Stimulated activated CD8-positive, alpha-beta memory T cell treated with anti-CD3 and anti-CD28 coated beads, Interleukin-12 subunit alpha, Interleukin-12 subunit beta, amount 100 ng/mL, for 4 hours (primary cell): ENCODE results near the gene PRKCSH.
"Not testable (repeated sequence)": the region's sequence is repeated elsewhere in the genome, so short reads cannot be mapped to it uniquely, and the experiment has no call there.

Experiments
- DNase-seq: peaks from one replicate; pipeline ENCODE4 v3.0.0-alpha.2; 2020; ENCODE audit warnings: low read depth

PRKCSH gene, protein sequence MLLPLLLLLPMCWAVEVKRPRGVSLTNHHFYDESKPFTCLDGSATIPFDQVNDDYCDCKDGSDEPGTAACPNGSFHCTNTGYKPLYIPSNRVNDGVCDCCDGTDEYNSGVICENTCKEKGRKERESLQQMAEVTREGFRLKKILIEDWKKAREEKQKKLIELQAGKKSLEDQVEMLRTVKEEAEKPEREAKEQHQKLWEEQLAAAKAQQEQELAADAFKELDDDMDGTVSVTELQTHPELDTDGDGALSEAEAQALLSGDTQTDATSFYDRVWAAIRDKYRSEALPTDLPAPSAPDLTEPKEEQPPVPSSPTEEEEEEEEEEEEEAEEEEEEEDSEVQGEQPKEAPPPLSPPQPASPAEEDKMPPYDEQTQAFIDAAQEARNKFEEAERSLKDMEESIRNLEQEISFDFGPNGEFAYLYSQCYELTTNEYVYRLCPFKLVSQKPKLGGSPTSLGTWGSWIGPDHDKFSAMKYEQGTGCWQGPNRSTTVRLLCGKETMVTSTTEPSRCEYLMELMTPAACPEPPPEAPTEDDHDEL

DNA sequence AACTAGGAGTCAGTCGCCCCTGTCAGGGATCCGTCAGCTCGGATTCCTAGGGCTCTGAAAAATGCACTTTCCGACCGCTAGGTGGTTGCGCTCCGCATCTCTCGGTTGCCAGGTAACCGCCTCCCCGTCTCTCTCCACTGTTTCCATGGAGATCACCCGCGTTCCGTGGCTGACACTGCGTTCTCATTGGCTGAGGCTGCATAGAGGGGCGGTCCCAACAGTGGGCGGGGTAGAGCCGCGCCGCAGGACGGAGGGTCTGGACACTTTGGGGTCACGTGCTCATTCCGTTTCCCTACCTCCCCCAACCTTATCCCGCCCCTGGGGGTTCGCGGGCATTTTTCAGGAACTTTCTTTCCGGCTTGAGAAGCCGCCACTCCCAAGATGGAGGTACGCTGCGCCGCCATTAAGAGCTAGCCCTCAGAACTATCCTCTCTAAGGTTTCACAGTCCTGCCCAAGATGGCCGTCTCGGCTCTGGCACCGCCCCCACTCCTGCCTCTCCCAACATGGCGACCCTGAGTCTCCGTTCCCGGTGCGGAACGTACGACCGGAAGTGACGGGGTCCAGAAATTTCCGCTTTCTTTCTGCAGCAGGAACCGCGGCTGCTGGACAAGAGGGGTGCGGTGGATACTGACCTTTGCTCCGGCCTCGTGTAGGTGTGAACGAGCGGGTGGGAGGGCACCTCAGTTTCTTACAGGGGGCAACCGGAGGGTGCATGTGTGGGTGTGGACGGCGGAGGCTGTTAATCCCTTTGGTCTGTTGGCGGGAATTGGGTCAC is at the start of gene PRKCSH, which contains the start of gene ODAD3:
Gene PRKCSH (plus strand): TSS at position 579 of the 776 bp plus-strand sequence. CDS start 483 bp downstream, outside the sequence.
Gene ODAD3 (minus strand): TSS at position 65 of the 776 bp plus-strand sequence. CDS start 105 bp downstream, outside the sequence.
- peak; percentile 95 for DNase-seq

DNA sequence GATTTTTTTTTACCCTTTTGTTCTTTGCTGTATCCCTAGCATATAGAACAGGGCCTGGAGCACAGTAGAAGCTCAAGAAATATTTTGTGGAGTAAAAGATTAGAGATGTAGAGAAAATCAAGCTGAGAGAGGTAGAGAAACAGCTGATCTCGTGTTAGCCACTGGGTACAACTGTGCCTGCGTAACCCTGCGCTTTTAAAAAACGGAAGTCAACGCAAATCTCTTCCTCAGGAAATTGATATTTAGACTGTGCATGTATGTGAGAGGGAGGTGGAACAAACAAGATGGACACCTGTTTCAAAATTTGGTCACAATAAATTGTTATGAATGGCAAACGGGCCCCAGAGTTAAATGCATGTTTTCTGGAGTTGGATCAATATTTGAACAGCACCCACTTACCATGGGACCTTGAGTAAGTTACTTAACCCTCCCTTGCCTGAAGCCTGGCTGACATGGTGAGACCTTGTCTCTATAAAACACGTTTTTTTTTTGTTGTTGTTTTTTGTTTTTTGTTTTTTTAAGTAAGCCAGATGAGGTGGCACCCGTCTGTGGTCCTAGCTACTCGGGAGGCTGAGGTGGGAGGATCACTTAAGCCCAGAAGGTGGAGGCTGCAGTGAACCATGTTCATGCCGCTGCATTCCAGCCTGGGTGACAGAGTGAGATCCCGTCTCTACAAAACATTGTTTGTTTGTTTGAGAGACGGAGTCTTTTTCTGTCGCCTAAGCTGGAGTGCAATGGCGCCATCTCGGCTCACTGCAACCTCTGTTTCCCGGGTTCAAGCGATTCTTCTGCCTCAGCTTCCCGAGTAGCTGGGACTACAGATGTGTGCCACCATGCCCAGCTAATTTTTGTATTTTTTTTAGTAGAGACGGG is 48.0 kb upstream of the PRKCSH start:
- no peak for DNase-seq

DNA sequence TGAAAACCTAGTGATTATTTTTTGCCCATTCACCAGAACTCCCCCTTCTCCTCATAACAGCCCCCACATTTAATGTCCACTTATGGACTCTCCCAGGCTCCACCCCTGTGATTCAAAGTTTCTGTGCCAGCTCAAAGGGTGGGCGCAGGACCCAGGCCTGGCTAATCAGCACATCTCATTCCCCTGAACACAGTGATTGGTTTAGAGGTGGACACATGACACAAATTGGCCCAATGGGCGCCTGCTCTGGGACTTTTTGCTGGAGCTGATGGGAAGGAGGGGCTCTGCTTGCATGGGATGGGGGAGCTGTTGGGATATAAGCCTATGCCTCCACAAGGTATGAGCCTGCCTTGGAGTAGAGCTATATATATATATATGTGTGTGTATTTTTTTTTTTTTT is 45.1 kb upstream of the PRKCSH start:
- DNase-seq, result no peak

DNA sequence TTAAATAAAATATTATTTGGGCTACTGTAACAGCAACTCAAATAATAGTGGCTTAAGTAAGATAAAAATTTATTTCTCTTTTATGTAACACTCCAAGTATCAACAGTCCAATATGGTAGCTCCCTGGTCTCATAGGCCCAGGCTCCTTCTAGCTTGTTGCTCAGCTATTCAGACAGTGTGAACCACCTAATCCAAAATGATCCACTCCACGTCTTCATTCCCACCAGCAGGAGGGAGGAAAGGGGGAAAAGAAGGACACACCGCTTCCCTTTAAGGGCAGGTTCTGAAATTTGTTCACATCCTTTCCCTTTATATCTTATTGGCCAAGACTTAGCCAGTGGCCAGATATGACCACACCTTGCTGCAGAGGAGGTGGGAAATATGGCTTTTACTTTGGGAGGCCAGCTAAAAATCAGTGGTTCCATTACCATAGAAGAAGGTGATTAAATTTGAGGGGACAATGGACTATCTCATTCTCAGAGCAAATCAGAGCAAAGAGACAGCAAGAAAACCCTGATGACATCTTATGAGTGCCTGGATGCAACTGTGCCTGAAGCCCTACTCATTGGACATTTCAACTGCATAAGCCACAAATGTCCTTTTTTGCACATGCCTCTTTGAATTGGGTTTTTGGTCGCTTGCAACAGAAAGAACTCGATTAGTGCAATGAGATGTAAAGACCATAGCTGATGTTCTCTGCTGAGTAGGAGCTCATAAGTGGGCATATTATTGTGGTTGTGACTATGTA is 44.3 kb upstream of the PRKCSH start:
- DNase-seq, result no peak

DNA sequence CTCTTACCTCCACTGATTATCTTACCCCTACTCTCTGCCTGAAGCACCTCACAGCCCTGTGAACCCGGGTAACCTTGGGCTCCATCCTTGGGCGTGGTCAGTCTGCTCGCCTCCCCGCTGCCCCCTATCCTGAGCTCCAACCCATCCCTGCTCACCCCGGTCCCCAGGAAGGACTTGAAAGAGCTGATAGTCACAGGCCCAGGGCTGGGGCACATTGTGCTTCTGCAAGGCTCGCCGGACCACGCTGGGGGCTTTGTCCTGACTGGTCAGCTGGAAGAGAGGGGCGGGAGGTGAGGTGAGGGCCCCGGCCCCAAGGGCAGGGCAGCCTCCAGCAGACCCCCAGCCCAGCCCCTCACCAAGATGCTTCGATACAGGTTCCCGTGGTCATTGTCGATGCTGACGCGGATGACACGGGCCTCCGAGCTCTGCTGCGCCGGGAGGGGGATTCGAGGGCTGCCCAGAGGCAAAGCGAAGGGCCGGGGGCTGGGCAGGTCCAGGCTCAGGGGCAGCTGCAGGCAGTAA is 38.3 kb upstream of the PRKCSH start:
- DNase-seq, result no peak

DNA sequence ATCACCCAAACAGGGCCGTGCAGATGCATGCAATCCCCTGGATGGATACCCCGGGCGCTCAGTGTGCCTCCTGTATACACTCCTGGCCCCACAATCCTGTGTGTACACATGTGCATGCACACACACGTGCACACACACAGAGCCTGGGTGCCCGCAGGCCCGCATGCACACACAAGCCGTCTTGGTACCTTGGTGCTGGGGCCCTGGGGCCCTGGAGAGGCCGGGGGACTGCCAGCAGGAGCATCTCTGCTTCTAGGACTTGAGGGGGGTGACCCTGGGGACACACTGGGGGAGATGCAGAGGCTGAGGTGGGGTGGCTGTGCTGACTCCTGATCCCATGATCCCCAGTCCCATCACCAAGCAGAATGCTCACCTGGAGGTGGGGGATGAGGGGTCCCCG is 35.8 kb upstream of the PRKCSH start:
- DNase-seq, result no peak

DNA sequence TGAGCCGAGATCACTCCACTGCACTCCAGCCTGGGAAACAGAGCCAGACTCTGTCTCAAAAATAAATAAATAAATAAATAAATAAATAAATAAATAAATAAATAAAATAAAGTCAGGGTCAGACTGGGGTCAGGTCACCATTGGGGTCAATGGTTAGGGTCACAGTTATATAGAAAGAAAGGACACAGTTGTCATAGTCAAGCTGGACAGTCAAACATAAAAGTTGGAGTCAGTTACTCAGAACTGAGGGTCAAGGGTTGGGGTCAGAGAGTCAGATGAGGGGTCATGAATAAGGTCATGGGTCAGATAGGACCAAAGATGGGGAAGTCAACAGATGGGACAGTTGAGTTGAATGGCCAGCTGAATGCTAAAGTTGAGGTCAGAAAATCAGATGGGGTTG is 34.6 kb upstream of the PRKCSH start:
- no peak for DNase-seq

DNA sequence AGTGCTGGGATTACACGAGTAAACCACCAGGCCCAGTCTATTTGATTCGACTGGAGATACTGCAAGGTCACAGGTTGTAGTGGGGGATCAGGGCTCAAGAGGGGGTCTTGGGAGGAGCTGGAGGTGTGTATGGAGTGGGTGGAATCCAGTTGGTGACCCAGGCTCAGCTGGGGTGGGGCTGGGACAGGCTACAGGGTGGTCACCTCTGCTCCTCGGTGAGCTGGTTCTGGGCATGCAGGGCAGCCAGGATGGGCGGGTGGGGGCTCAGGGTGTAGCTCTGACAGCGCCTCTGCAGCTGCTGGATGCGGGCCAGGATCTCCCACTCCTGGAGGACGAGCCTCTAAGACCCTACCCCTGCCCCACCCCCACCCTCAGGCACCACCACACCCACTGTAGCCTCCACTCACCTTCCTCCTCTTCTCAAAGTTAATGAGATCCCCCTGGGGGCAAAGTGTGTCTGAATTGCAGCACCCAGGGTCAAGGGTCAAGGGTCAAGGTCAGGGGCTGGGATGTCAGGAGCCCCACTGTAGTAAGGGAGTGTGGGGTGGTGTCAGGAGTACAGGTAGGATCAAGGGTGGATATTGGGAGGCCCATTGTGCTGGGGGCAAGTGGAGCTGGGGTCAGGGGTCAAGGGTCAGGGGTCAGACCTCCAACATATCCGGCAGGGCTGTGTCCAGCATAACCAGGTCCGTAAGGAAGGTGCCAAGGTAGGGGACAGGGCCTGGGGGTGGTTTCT is 33.5 kb upstream of the PRKCSH start:
- no peak for DNase-seq

DNA sequence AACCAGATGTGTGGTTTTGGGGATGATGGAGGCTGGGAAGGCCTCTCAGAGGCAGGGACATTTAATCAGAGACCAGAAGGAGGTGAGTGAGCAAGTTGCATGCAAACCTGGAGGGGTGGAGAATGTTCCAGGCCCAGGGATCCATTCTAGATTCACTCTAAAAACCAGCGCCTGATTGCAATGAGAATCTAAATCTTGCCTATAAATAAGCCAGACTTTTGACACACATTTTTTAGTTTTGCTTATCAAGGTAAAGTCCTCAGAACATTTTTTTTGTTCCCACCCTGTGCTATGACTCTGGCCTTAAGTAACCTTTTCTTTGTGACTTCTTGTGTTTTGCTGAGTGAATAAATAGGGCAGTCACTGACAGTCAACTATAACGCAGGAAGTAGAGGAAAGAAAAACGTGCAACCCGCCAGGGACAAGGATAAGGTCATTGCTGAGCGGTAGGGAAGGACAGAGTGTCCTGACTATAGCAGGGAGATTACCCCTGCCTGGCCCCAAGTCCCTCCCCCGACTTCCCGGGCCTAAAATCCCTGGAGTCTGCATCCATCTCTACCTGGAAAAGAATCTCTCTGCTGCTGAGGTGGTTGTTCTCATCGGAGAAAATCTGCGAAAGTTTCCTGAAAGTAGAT is 30.7 kb upstream of the PRKCSH start:
- no peak for DNase-seq

DNA sequence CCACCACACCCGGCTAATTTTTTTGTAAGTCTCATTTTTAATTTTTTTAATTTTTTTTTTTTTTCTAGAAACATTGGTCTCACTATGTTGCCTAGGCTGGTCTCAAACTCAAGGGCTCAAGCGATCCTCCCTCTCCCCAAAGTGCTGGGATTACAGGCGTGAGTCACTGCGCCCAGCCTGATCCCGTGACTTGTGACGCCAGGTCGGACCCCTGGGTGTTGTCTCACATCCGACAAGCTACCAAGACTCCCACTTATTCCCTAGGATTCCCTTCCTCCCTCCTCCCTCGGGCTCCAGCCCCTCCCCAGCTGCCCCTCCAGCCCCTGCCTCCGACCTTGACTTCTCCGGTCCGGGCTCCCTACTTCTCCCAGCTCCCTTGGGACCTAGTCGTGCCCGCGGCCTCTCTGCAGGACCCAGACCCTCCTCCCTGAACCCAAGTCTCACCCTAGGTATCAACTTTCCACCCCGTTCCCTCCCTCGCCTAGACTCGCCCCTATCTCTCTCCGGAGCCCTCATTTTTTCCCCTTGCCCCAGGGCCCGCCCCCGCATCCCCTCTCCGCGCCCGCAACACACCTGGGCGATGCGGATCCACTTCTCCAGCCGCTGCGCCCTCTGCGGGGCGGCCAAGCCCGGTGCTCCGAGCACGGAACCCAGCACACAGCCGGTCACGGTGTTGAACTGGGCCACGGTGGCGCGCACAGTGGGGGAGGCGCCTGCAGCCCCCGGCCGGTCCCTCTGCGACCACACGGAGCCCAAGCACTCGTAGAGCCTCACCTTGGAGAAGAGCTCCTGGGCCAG is 29.4 kb upstream of the PRKCSH start:
- no peak for DNase-seq

DNA sequence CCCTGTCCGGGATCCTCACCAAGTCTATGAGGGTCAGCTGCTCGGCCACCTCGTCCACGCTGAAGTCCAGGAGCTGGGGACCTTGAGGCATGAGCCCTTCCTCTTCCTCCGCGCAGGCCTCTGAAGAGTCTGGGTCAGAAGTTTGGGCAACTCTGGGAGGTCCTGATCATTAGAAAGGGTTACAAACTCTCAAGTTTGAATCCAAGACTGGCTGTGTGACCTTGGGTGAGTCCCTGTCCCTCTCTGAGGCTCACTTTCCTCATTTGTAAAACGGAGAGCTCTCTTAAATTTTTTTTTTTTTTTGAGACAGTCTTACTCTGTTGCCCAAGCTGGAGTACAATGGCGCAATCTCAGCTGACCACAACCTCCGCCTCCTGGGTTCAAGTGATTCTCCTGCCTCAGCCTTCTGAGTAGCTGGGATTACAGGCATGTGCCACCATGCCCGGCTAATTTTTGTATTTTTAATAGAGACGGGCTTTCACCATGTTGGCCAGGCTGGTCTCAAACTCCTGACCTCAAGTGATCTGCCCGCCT is 28.7 kb upstream of the PRKCSH start:
- not testable (repeated sequence) for DNase-seq

DNA sequence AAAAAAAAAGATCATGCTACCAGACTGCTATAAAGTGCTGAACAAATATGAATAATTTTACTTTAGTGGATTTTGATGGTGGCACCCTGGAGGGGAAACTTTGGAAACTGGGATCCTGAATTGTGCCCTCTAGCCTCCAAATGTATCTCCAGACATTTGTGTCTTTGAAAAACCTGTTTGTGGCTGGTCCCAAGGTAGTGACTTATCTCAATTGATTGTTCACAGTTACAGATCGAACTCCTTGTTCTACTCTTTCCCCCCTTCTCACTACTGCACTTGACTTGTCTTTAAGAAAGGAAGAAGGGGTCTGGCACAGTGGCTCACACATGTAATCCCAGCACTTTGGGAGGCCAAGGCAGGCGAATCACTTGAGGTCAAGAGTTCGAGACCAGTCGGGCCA is 26.8 kb upstream of the PRKCSH start:
- no peak for DNase-seq

DNA sequence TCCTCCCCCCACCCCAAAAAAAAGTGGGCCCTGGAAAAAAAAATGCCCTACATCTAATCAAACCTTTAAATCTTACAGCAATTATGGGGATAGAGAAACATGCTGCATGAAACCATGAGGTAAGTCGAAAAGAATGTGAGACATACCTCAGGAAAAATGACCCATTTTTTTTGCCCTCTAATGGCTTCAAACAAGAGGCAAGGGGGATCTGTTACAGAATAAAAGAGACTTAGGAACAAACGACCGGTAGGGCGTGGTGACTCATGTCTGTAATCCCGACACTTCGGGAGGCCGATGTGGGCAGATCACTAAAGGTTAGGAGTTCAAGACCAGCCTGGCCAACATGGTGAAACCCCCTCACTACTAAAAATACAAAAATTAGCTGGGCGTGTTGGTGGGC is 24.8 kb upstream of the PRKCSH start:
- DNase-seq, result no peak

DNA sequence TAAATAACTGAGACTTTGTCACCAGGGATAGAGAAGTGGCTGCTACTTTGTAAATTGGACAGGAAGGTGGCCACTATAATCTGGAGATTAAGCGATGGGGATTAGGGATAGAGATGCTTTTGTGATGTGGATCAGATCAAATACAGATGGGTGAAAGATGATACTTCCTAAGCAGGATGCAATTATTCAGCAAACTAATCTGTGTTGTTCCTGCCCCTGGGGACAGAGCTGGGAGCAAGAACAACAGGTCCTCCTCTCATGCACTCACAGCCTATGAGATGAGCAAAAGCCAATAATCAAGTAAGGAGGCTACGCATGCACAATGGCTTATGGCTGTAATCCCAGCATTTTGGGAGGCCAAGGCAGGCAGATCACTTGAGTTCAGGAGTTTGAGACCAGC is 20.9 kb upstream of the PRKCSH start:
- no peak for DNase-seq

DNA sequence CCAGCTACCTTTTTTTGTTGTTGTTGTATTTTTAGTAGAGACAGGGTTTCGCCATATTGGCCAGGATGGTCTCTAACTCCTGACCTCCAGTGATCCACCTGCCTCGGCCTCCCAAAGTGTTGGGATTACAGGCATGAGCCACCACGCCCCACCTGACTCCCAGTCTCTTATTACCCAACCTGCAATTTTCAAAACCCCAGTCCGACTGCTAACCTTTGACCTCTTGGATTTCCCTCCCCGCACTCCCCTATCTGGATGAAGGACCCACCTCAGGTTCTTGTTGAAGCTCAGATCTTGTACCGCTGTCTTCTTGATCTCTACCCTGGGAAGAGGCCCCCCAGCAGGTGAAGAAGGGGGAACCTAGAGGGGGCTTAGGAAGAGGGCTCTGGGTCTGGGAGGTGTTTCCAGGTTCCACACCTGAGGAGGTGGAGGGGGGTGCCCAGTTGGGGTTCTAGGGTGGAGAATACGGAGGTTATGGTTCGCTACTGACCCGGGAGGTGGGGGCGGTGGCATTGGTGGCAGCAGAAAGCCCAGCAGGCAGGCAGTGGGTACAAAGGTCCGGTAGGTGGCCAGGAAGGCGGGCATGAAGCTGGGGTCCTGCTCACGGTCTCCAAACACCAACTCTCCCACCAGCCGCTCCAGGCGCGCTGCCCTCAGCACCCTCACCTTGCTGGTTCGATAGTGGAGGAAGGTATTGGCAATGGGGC is 18.9 kb upstream of the PRKCSH start:
- no peak for DNase-seq

DNA sequence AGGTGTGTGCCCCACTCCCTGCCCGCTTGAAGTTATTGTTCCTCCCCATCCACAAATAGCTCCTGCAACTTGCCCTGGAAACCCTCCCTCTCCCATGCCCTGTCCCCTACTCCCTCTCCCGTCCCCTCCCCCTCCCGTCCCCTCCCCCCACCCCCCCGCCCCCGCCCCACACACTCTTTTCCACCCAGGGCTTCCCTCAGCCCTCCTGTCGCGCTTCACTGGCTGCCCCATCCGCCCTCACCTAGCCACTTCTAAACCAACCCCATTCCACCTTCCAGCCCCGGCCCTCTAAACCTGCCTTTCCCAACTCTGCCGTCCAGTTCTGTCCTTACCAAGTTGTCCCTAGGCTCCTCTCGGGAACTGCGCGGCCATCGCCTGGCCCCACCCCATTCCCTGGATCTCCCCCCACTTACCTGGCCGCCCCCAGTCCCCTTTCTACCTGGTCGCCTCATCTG is 17.3 kb upstream of the PRKCSH start:
- DNase-seq, result no peak

DNA sequence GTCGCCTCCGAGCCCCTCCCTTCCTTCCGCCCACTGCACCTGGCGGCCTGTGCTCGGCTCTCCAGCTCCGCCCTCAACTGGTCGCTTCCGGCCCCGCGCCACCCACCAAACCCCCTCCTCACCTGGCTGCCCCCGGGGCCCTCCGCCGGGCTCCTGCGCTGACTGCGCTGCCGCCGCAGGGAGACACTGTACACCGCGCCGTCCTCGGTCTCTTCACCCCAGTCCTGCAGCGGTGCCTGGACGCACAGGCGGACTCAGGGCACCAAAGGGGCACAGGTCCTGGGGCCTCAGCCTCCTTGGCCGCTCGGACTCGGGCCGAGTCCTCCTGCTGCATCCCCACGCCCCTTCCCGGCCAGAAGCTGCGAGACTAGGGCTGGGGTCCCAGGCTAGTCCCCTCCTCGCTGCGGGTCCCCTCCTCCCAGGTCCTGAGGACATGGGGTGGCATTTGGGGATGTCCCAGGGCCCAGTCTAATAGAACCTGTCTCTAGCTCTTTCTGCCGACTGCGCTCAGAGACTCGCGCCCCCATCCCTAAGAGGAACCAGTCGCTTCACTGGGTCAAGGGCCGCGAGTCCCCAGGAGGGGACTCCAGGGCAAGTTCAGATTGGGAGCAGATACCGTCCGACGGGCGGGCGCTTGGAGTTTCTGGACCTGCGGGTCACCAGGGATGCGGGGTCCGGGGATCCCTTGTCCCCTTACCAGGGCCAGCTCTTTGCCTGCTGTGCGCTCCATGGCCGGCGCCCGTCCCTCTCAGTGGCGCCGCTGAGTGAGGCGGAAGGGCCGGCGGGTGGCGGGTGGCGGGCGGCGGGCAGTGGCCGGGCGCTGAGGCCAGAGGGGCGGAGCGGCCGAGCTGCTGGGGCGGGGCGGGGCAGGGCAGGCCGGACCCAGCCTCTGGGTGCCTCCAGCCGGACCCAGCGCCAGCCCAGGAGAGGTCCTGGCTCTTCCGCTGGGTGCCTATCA is 16.6 kb upstream of the PRKCSH start, which contains the start of gene RGL3:
Gene RGL3 (minus strand): TSS at position 766 of the 958 bp plus-strand sequence. CDS start 36 bp downstream, at position 730.
- no peak for DNase-seq
